HepG2 (cell line): Measurements from ENCODE around the gene ELP5. TPM values are rescaled to one million over a fixed set of nuclear protein-coding genes. Genes with fewer than 3 reads are reported as not detected.

Experiments used
- AGO2 ChIP-seq: fragments of 200-400 bp; formaldehyde crosslinking; optimal IDR thresholded peaks from 2 replicates; pipeline ENCODE3; 2017; ENCODE audit warnings: mild to moderate bottlenecking, low read depth, low read length, moderate library complexity
- ATF1 ChIP-seq: IDR thresholded peaks from 2 replicates; pipeline ENCODE4 v1.6.1; 2016; ENCODE audit warnings: mild to moderate bottlenecking, control low read depth
- CEBPB ChIP-seq: IDR thresholded peaks from 2 replicates; pipeline ENCODE4 v1.6.1; 2011; ENCODE audit warnings: low read depth, low read length, improper control_type of control experiment, borderline replicate concordance
- CHCHD3 ChIP-seq: sonication (generic); formaldehyde crosslinking; IDR thresholded peaks from 2 replicates; pipeline ENCODE4 v1.8.0; 2022; ENCODE audit warnings: mild to moderate bottlenecking, missing genetic modification reagents, moderate library complexity
- E2F5 ChIP-seq: sonication (generic); formaldehyde crosslinking; conservative IDR thresholded peaks from 2 replicates; pipeline ENCODE4 v1.4.0; 2020; ENCODE audit warnings: missing genetic modification reagents
- GLMP ChIP-seq: sonication (generic); formaldehyde crosslinking; IDR thresholded peaks from 2 replicates; pipeline ENCODE4 v1.9.0; 2021; ENCODE audit warnings: missing genetic modification reagents, mild to moderate bottlenecking, borderline replicate concordance
- HCFC1 ChIP-seq: fragments of 150-350 bp; IDR thresholded peaks from 2 replicates; pipeline ENCODE4 v1.6.1; 2014; ENCODE audit warnings: low read depth, low read length
- HOXA9 ChIP-seq: sonication (generic); formaldehyde crosslinking; IDR thresholded peaks from 2 replicates; pipeline ENCODE4 v1.8.1; 2022; ENCODE audit warnings: missing genetic modification reagents, mild to moderate bottlenecking, moderate library complexity, borderline replicate concordance
- LBX2 ChIP-seq: sonication (generic); formaldehyde crosslinking; IDR thresholded peaks from 2 replicates; pipeline ENCODE4 v1.5.0; 2020; ENCODE audit warnings: missing genetic modification reagents, mild to moderate bottlenecking, borderline replicate concordance
- MTA3 ChIP-seq: sonication (generic); formaldehyde crosslinking; IDR thresholded peaks from 2 replicates; pipeline ENCODE4 v1.4.0; 2020; ENCODE audit warnings: missing genetic modification reagents
- MXI1 ChIP-seq: IDR thresholded peaks from 3 replicates; pipeline ENCODE4 v1.6.1; 2012; ENCODE audit warnings: low read depth, low read length, inconsistent platforms, borderline replicate concordance
- NFKBIZ ChIP-seq: IDR thresholded peaks from 2 replicates; pipeline ENCODE4 v1.6.1; 2018; ENCODE audit warnings: missing genetic modification reagents, missing compliant biosample characterization
- NR1H2 ChIP-seq: sonication (generic); formaldehyde crosslinking; IDR thresholded peaks from 2 replicates; pipeline ENCODE4 v1.8.1; 2022; ENCODE audit warnings: low read depth, missing genetic modification reagents, borderline replicate concordance
- NR2C2 ChIP-seq: sonication (generic); formaldehyde crosslinking; IDR thresholded peaks from 2 replicates; pipeline ENCODE4 v1.4.0; 2020; ENCODE audit warnings: missing genetic modification reagents, mild to moderate bottlenecking, moderate library complexity, borderline replicate concordance
- PREB ChIP-seq: sonication (generic); formaldehyde crosslinking; IDR thresholded peaks from 2 replicates; pipeline ENCODE4 v1.4.0; 2020; ENCODE audit warnings: missing genetic modification reagents
- SAFB2 ChIP-seq: sonication (generic); formaldehyde crosslinking; IDR thresholded peaks from 2 replicates; pipeline ENCODE4 v1.5.1; 2020; ENCODE audit warnings: missing genetic modification reagents, low read depth, mild to moderate bottlenecking, borderline replicate concordance
- SMC3 ChIP-seq: IDR thresholded peaks from 2 replicates; pipeline ENCODE4 v1.6.1; 2011; ENCODE audit warnings: low read length, improper control_type of control experiment
- SNAPC2 ChIP-seq: sonication (generic); formaldehyde crosslinking; IDR thresholded peaks from 2 replicates; pipeline ENCODE4 v1.8.1; 2022; ENCODE audit warnings: mild to moderate bottlenecking, missing genetic modification reagents
- TSC22D2 ChIP-seq: sonication (generic); formaldehyde crosslinking; IDR thresholded peaks from 2 replicates; pipeline ENCODE4 v1.5.1; 2020; ENCODE audit warnings: missing genetic modification reagents, mild to moderate bottlenecking, borderline replicate concordance
- ZBTB7B ChIP-seq: sonication (generic); formaldehyde crosslinking; IDR thresholded peaks from 2 replicates; pipeline ENCODE4 v1.4.0; 2020; ENCODE audit warnings: missing genetic modification reagents
- ZNF253 ChIP-seq: sonication (generic); formaldehyde crosslinking; IDR thresholded peaks from 2 replicates; pipeline ENCODE4 v1.8.0; 2022; ENCODE audit warnings: mild to moderate bottlenecking, missing genetic modification reagents, borderline replicate concordance
- ZNF484 ChIP-seq: sonication (generic); formaldehyde crosslinking; IDR thresholded peaks from 2 replicates; pipeline ENCODE4 v1.5.1; 2020; ENCODE audit warnings: mild to moderate bottlenecking, low read depth, missing genetic modification reagents, borderline replicate concordance
- ZNF501 ChIP-seq: sonication (generic); formaldehyde crosslinking; IDR thresholded peaks from 2 replicates; pipeline ENCODE4 v1.5.1; 2020; ENCODE audit warnings: mild to moderate bottlenecking, moderate library complexity, missing genetic modification reagents
- ZNF598 ChIP-seq: sonication (generic); formaldehyde crosslinking; IDR thresholded peaks from 2 replicates; pipeline ENCODE4 v1.5.1; 2020; ENCODE audit warnings: mild to moderate bottlenecking, missing genetic modification reagents, borderline replicate concordance
- ZNF615 ChIP-seq: sonication (generic); formaldehyde crosslinking; IDR thresholded peaks from 2 replicates; pipeline ENCODE4 v1.5.0; 2020; ENCODE audit warnings: mild to moderate bottlenecking, missing genetic modification reagents, borderline replicate concordance
- ZNF644 ChIP-seq: IDR thresholded peaks from 2 replicates; pipeline ENCODE4 v1.6.1; 2016; ENCODE audit warnings: low read depth
- ZNF740 ChIP-seq: sonication (generic); formaldehyde crosslinking; IDR thresholded peaks from 2 replicates; pipeline ENCODE4 v1.4.0; 2020; ENCODE audit warnings: missing genetic modification reagents
- polyA plus RNA-seq, 8 experiments: library from polyadenylated mRNA; depleted of rRNA in 3 of 8; stranded (reverse) in 7 of 8; unstranded in 1 of 8; fragments of >200 nt; fragmentation: Illumina TruSeq in 4 of 8; extraction: Trizol in 4 of 8; gene quantifications; 2 replicates each; pipeline versions ENCODE4 v1.2.1 to v1.2.3, GENCODE V29; 2011 to 2016; ENCODE audit warnings: low read depth in 4 of 8, missing spikeins in 1 of 8, mixed read lengths in 1 of 8; ENCODE audit not compliant: insufficient read depth in 1 of 8
- total RNA-seq, 5 experiments: library from RNA; depleted of rRNA; stranded (reverse); fragments of >200 nt; fragmentation: Illumina TruSeq; extraction: Trizol; gene quantifications; 2 replicates each; pipeline ENCODE4 v1.2.3, GENCODE V29; 2016; ENCODE audit warnings: low read depth in 1 of 5
- TF ChIP-seq, protein P1 (sequence below): IDR thresholded peaks from 2 replicates; pipeline ENCODE4 v1.6.1; 2016; ENCODE audit warnings: low read depth, borderline replicate concordance

ELP5 gene
- total and polyA plus RNA-seq, 2 of the 13 experiments (the other 11 are each of a cell fraction or from before 2014, with no cell fraction given), result 67.6 to 69.8 TPM

DNA sequence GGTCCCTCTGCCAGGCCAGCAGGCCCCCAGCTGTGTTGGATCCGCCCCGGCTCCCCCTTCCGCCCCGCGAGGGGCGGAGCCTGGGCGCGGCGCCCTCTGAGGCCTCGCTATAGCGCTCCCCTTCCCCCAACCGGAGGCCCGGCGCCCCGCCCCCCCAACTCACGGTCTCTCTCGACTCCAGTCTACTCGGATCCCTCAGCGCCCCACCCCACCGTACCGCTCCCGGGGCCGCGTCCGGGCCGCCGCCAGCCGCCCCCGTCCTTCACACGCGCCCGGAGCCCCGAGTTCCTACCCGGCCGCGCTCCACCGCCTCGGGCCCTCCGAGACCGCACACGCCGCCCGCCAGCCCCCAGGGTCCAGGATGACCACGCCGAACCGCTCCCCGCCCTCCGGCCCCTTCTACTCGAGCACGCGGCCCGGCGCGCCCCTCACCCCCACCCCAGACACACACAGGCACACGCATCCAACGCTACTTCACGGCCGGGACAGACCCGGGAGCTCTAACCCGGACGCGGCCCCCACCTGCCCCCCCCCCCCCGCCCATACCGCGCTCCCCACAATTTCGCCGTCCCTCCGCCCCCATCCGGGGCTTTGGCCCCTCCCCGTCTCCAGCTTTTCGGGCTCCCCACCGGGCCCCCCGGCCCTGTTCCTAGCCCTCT lies 14.1 kb upstream of the ELP5 start (continued):
- 0 out of 2 replicates have a peak, but pooled peaks have one; percentile 45 for TF ChIP-seq ZNF253 (CRISPR knock-in tag)
- TF ChIP-seq MTA3 (CRISPR knock-in tag), result no peak
- peak; percentile 27; the same call in 1 of the 2 replicates for TF ChIP-seq NR2C2 (CRISPR knock-in tag)
- TF ChIP-seq HCFC1, result no peak
- TF ChIP-seq HOXA9 (CRISPR knock-in tag), result no peak
- no peak for TF ChIP-seq TSC22D2 (CRISPR knock-in tag)
- no peak for TF ChIP-seq PREB (CRISPR knock-in tag)
- no peak; the same call in 1 of the 2 replicates for TF ChIP-seq ZNF501 (CRISPR knock-in tag)
- 0 out of 3 replicates have a peak, but pooled peaks have one; percentile 14 for TF ChIP-seq MXI1
- TF ChIP-seq AGO2, result peak; percentile 85
- TF ChIP-seq ZNF598 (CRISPR knock-in tag), result no peak
- TF ChIP-seq ZNF484 (CRISPR knock-in tag), result no peak
- TF ChIP-seq ATF1 (CRISPR knock-in tag), result no peak
- TF ChIP-seq E2F5 (CRISPR knock-in tag), result no peak
- no peak for TF ChIP-seq ZNF615 (CRISPR knock-in tag)
- peak; percentile 69; the same call in 1 of the 2 replicates for TF ChIP-seq ZNF740
- no peak for TF ChIP-seq NFKBIZ (CRISPR knock-in tag)
- TF ChIP-seq SNAPC2 (CRISPR knock-in tag), result no peak
- no peak for TF ChIP-seq CHCHD3 (CRISPR knock-in tag)
- TF ChIP-seq, protein P1, sequence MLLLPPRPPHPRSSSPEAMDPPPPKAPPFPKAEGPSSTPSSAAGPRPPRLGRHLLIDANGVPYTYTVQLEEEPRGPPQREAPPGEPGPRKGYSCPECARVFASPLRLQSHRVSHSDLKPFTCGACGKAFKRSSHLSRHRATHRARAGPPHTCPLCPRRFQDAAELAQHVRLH (CRISPR knock-in tag), result no peak
- no peak for TF ChIP-seq SMC3
- no peak for TF ChIP-seq ZBTB7B
- TF ChIP-seq CEBPB, result no peak
- no peak for TF ChIP-seq LBX2 (CRISPR knock-in tag)
- TF ChIP-seq SAFB2 (CRISPR knock-in tag), result no peak
- no peak for TF ChIP-seq NR1H2 (CRISPR knock-in tag)
- TF ChIP-seq ZNF644, result no peak
- TF ChIP-seq GLMP (CRISPR knock-in tag), result no peak
